Medulla oblongata (tissue), 1 donor: Measurements from ENCODE around the gene GSTA5.
"Not testable (repeated sequence)": the region's sequence is repeated elsewhere in the genome, so short reads cannot be mapped to it uniquely, and the experiment has no call there.

Experiments
- DNase-seq: peaks from one replicate; pipeline ENCODE4 v3.0.0-alpha.2; 2015; ENCODE audit errors: extremely low spot score

GSTA5 gene

GRCh38 chr6:52840763-52841585 is at the start of gene GSTA5:
TSS of gene GSTA5 (minus strand) at chr6:52840813.
- DNase-seq, result no peak

DNA sequence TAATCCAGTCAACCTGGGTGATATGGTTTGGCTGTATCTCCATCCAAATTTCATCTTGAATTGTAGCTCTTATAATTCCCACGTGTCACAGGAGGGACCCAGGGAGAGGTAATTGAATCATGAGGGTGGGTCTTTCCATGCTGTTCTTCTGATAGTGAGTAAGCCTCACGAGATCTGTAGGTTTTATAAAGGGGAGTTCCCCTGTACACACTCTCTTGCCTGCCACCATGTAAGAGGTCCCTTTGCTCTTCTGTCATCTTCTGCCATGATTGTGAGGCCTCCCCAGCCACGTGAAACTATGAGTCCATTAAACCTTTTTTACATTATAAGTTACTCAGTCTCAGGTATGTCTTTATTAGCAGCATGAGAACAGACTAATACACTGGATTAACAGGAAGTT is 49.4 kb upstream of the GSTA5 start:
- no peak for DNase-seq

DNA sequence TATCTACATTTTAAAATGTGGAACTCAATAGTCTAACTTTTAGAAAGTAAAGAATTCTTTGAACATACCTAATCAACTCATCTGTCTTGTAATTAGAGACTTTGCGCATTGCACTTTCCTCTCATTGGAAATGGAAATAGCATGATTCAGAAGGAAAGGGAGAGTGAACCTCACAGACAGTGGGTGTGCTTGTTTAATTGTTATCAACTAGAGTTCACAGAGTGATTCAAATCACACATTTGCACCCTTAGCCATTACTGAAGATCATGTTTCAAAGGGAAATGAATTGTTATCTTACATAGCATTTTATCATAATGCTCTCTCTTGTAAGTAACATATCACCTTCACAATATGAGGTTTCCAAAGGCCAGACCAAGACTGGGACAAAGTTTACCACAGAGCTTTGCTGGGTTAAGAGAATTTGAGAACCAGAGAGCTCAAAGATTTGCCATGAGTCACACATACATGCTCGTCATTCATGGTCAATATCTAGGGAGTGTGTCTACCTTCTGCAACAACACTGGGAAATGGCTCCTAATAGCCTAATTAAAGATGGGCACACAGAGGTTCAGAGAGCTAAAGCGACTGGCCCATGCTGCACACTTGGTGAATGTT is 47.4 kb upstream of the GSTA5 start:
- DNase-seq, result no peak

GRCh38 chr6:52881996-52882841 is 41.6 kb upstream of the GSTA5 start:
- DNase-seq, result peak; percentile 81

- no peak for DNase-seq
Measured at GRCh38 chr6:52881662-52881995, 41.0 kb upstream of the GSTA5 start.

DNA sequence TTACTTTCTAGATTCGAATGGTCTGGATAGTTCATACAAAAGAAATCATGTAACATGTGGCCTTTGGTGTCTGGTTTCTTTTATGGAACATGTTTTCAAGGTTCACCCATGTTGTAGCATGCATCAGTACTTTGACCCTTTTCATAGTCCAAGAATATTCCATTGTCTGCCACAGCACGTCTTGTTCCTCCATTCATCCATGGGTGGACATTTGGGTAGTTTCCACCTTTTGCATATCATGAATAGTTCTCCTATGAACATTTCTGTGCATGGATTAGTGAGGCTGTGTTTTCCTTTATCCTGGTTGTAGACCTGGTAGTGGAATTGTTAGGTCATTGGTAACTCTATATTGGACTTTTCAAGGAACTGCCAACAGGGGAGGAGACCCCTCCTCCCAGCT is 37.2 kb upstream of the GSTA5 start:
- DNase-seq, result no peak

DNA sequence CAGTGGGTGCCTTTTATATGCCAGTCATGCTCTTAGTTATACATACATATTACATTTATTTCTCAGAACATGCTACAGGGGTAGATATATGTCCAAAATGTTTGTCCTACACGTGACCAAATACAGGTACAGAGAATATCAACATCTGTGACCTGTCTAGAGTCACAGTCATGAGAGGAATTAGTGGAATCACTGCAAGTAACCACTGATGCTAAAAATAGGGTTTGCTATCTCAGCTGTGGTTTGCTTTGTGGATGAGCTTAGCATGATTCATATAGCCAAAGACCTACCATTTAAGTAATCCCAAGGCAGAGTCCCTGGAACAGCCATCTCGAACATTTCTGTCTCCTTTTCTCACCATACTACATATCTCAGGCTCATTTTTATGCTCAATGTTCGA is 36.6 kb upstream of the GSTA5 start:
- no peak for DNase-seq

- DNase-seq, result no peak
Measured at GRCh38 chr6:52876056-52876787, 35.6 kb upstream of the GSTA5 start.

DNA sequence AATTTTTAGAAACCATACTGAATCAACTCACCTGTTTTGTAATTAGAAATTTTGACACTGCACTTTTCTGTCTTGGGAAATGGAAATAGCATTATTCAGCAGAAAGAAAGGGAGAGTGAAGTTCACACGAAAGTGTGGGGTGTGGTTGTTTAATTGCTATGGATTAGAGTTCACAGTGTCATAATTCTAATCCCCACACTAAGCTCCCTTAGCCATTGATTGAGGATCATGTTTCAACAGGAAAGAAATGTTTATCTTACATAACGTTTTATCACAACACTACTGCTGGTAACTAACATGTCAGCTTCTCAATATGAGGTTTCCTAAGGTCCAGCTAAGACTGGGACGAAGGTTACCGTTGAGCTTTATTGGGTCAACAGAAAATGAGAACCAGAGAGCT is 31.4 kb upstream of the GSTA5 start:
- DNase-seq, result no peak

GRCh38 chr6:52871621-52872020 is 31.0 kb upstream of the GSTA5 start:
- DNase-seq, result no peak

DNA sequence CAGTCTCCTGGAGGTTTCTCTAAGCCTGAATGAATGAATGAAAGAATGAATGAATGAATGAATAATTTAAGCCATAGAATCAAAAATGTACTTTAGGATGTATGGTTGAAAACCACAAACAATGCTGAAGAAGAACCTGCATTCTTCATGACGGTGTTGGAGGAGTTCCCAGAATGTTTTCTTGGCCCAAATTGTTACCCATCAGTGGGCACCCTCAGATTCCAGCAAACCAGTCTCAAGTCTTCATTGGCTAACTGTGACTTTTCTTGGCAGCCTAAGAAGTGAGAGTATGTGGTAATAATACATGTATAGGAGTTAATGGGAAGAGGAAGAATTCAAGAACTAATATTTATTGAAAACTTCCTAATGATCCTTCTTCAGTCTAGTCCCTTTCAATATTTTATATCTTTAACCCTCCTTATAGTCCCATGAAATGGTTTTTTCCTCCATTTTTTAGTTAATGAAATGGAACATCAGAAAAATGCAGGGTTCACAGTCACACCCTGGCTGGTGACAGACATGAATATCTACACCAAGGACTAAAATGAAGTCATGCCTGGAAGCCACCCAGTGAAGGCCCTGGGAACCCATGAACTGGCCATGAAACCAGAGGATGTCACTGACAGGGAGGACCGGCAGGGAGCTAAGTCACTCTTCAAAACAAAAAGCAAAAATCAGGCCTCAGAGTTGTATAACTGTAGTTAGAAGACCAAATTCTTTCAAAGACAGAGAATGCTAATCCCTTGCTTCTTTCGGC is 29.9 kb upstream of the GSTA5 start:
- not testable (repeated sequence) for DNase-seq

DNA sequence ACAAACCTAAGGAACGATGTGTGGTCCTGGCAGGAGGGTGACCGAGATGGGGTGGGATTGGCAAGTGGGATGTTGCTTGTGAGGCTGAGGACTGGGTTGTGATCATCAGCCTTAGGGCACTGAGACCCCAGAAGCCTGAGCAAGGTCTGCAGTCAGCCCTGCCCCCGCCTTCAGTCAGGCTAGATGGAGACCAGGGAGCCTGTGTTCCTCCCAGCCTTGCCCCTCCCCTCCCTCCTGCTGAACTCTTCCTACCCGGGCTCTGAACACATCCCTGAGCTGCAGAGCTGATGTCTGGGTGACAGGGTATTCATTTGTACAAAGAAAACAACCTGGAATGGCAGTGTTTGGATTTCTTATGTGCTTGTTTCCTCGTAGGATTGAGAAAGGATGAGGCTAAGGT is 28.3 kb upstream of the GSTA5 start:
- not testable (repeated sequence) for DNase-seq

GRCh38 chr6:52868240-52868639 is 27.6 kb upstream of the GSTA5 start:
- DNase-seq, result no peak

- not testable (repeated sequence) for DNase-seq
Measured at GRCh38 chr6:52861151-52861550, 20.5 kb upstream of the GSTA5 start.

GRCh38 chr6:52858416-52858815 is 17.8 kb upstream of the GSTA5 start:
- DNase-seq, result no peak

DNA sequence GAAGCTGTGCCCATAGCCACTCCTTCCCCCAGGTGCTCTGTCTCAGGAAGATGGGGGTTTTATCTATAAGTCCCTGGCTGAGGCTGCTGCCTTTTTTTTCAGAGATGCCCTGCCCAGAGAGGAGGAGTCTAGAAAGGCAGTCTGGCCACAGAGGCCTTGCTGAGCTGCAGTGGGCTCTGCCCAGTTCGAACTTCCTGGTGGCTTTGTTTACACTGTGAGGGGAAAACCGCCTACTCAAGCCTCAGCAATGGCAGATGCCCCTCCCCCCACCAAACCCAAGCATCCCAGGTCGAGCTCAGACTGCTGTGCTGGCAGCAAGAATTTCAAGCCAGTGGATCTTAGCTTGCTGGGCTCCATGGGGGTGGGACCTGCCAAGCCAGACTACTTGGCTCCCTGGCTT is 15.5 kb upstream of the GSTA5 start:
- not testable (repeated sequence) for DNase-seq

- DNase-seq, result no peak
Measured at GRCh38 chr6:52849137-52849536, 8.5 kb upstream of the GSTA5 start.

- DNase-seq, result no peak
Measured at GRCh38 chr6:52846002-52846401, 5.4 kb upstream of the GSTA5 start.

- DNase-seq, result no peak
Measured at GRCh38 chr6:52843605-52844004, 3.0 kb upstream of the GSTA5 start.

GRCh38 chr6:52839124-52840055 is 1.2 kb downstream of the GSTA5 start:
- DNase-seq, result peak; percentile 48
